ENCODE data around the gene ZRSR2.

DNA sequence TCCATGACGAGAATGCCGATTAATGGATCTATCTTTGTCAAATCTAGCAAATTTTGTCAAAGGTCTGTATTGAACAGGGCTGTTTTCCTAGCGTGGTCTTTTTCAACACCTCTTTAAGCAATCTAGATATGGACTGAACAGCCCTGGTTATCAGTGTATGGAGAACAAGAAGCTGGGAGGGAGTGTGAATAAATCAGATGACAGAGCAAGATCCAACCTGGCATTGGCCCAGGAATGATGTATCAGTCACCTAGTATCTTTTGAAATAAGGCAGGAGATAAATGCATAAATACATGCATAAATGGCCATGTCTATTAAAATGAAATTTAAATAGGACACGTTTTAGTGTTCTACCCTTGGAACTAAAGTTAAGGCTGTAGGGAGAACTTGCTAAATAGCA, 80.0 kb downstream of the ZRSR2 start:
- TF ChIP-seq, protein P1, sequence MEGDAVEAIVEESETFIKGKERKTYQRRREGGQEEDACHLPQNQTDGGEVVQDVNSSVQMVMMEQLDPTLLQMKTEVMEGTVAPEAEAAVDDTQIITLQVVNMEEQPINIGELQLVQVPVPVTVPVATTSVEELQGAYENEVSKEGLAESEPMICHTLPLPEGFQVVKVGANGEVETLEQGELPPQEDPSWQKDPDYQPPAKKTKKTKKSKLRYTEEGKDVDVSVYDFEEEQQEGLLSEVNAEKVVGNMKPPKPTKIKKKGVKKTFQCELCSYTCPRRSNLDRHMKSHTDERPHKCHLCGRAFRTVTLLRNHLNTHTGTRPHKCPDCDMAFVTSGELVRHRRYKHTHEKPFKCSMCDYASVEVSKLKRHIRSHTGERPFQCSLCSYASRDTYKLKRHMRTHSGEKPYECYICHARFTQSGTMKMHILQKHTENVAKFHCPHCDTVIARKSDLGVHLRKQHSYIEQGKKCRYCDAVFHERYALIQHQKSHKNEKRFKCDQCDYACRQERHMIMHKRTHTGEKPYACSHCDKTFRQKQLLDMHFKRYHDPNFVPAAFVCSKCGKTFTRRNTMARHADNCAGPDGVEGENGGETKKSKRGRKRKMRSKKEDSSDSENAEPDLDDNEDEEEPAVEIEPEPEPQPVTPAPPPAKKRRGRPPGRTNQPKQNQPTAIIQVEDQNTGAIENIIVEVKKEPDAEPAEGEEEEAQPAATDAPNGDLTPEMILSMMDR (conservative IDR thresholded peaks at IDR 0.05; ENCODE audit: low read depth, low read length), result no peak
- no peak for TF ChIP-seq EZH2 (IDR thresholded peaks at IDR 0.05; ENCODE audit: borderline replicate concordance, low read depth, low read length, poor library complexity, severe bottlenecking)

All from A673 (cell line).